ENCODE data around the gene NECAB2. TPM values are rescaled to one million over a fixed set of nuclear protein-coding genes. Genes with fewer than 3 reads are reported as not detected.

The NECAB2 gene
- total and polyA plus RNA-seq, 2 experiments from 2014 or later = 1.6 to 5.1 TPM

DNA sequence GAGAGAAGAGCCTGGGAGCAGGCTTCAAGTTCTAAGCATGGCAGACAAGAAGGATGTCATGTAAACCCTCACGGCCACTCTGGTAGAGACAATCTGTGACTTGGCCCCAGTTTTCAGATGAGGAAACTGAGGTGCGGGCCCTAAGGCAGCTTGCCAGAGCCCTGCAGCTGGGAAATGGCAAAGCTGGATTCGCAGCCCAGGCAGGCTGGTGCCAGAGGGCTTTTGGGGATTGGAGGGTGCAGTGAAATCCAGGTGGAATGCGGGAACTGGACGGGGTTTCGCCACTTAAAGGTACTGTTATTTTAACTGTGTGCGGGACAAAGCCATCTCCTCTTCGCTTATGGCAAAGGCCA, 15.5 kb upstream of the NECAB2 start (continued):
- TF ChIP-seq ZNF462 (CRISPR knock-in tag; IDR thresholded peaks at IDR 0.05) = no peak
- TF ChIP-seq ZNF114 (CRISPR knock-in tag; IDR thresholded peaks at IDR 0.05) = no peak
- no peak for TF ChIP-seq EZH2 (IDR thresholded peaks at IDR 0.05; ENCODE audit: low read depth, unreplicated experiment)

DNA sequence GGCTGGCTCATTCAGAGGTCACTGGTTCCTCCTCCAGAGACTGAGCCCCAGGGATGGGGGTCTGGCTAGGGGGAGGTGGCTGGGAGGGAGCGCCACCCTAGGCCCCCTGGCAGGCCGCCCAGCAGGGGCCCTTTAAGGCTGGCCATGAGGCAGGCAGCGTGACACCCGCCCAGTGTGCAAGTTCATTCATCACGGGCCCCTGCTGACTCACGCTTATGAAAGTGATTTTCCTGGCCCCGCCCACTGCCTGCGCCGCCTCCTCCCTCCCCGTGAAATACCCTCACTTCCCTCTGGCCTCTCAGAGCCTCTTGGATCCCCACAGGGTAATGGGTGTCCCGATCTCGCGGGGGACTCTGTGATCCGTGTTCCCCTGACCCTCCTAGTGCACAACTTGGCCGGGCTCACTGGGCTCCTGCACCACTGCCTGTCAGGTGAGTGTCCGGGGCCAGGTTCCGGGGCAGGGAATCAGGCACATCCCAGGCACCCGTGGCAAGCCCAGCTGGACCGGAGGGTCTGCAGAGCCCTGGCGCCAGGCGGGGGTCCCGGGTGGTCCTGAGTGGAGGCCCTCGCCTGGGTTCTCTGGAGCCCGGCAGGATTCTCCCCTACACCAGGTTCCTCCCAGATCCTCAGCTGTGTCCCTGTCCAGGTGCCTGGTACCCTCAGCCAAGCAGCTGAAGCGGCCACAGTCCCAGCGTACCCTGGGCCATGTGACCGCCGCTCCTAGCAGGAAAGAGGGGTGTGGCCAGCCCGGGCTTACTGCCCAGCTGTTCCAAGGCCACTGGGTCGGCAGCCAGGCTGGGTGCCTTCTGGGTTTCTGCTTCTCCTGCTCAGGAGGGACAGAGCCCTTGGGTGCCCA, 14.9 kb upstream of the NECAB2 start, which contains the start of gene OSGIN1:
TSS of gene OSGIN1 (plus strand) at position 301 of the 856 bp plus-strand sequence. CDS start 4,432 bp downstream, outside the sequence.
- Histone ChIP-seq H3K9me2 (ENCODE audit: insufficient read depth) (no peaks in the 10 kb centered on the region), H3K4me1 (ENCODE audit: insufficient read depth) (no peaks in the 10 kb centered on the region), H3K27ac (ENCODE audit: low read depth) (no peak within 1 kb of the TSS), H3K79me2 (replicated peaks; ENCODE audit: insufficient read depth) (no peaks in the 10 kb centered on the region), H3K4me3 (no peak within 1 kb of the TSS), H3F3A (replicated peaks; ENCODE audit: low read depth) (peaks cover 13% of the 10 kb centered on the region; the same call in 1 of the 2 replicates), H4K20me1 (replicated peaks; ENCODE audit: insufficient read depth) (no peaks in the 10 kb centered on the region), H3K27me3 (ENCODE audit: insufficient read depth) (no peaks in the 10 kb centered on the region), H2AFZ (no peak within 1 kb of the TSS), H3K4me2 (no peak within 1 kb of the TSS), H3K36me3 (ENCODE audit: insufficient read depth) (no peaks in the 10 kb centered on the region)
- H3K27ac Mint-ChIP-seq = no peak within 1 kb of the TSS
- peak; percentile 62 for ATAC-seq
- peaks cover 11% of the 10 kb centered on the region for H3K27me3 Mint-ChIP-seq (ENCODE audit: insufficient read depth, low read depth, poor library complexity)
- peak; percentile 54 for DNase-seq (ENCODE audit: low spot score)
- peaks cover 9% of the 10 kb centered on the region; the same call in 2 of the 3 replicates for H3K36me3 Mint-ChIP-seq (ENCODE audit: low read depth)
- no peak within 1 kb of the TSS for H3K4me3 Mint-ChIP-seq
- H3K9me3 Mint-ChIP-seq = peaks cover 17% of the 10 kb centered on the region
- peaks cover 9% of the 10 kb centered on the region for H3K4me1 Mint-ChIP-seq
- TF ChIP-seq ZNF331 (CRISPR knock-in tag; IDR thresholded peaks at IDR 0.05; ENCODE audit: low read depth) (no peak), ZNF462 (CRISPR knock-in tag; IDR thresholded peaks at IDR 0.05) (no peak), NANOG (IDR thresholded peaks at IDR 0.05; ENCODE audit: borderline replicate concordance) (no peak), CREB1 (CRISPR knock-in tag; IDR thresholded peaks at IDR 0.05; ENCODE audit: low read depth) (no peak), POLR2AphosphoS5 (IDR thresholded peaks at IDR 0.05; ENCODE audit: low read depth) (no peak), EZH2 (IDR thresholded peaks at IDR 0.05; ENCODE audit: low read depth, unreplicated experiment) (no peak)

Data from GM23338 (cell line).